SK-N-DZ (cell line): ENCODE measurements around the gene TEP1.
A peak's percentile ranks its signal among the peaks of the same experiment; 100 is the strongest.

Source experiments
- DNase-seq: peaks from one replicate; pipeline ENCODE4 v3.0.0-alpha.2; 2015; ENCODE audit warnings: low spot score

TEP1 gene

GRCh38 chr14:20434701-20435581, 21.6 kb upstream of the TEP1 start:
- DNase-seq = no peak

- DNase-seq = no peak
Observed at GRCh38 chr14:20429801-20430669, 16.7 kb upstream of the TEP1 start.

GRCh38 chr14:20428802-20429201, 15.5 kb upstream of the TEP1 start:
- DNase-seq = no peak

- no peak for DNase-seq
Observed at GRCh38 chr14:20428010-20428365, 14.7 kb upstream of the TEP1 start.

GRCh38 chr14:20427231-20428009, 14.1 kb upstream of the TEP1 start:
- DNase-seq = no peak

- DNase-seq = no peak
Observed at GRCh38 chr14:20424851-20425250, 11.6 kb upstream of the TEP1 start.

GRCh38 chr14:20422886-20423285, 9.6 kb upstream of the TEP1 start:
- no peak for DNase-seq

- DNase-seq = no peak
Observed at GRCh38 chr14:20421267-20421666, 8.0 kb upstream of the TEP1 start.

- no peak for DNase-seq
Observed at GRCh38 chr14:20419419-20419818, 6.1 kb upstream of the TEP1 start.

- DNase-seq = no peak
Observed at GRCh38 chr14:20418501-20418909, 5.2 kb upstream of the TEP1 start.

- no peak for DNase-seq
Observed at GRCh38 chr14:20417250-20418186, 4.2 kb upstream of the TEP1 start.

- DNase-seq = no peak
Observed at GRCh38 chr14:20416223-20416622, 2.9 kb upstream of the TEP1 start.

GRCh38 chr14:20415782-20416206, 2.5 kb upstream of the TEP1 start:
- peak; percentile 29 for DNase-seq

- DNase-seq = no peak
Observed at GRCh38 chr14:20413744-20414082, 412 bp upstream of the TEP1 start.

- DNase-seq = no peak
Observed at GRCh38 chr14:20412411-20412810, 890 bp downstream of the TEP1 start.

GRCh38 chr14:20409226-20409625, 4.1 kb downstream of the TEP1 start:
- no peak for DNase-seq

GRCh38 chr14:20403521-20403920, 9.8 kb downstream of the TEP1 start:
- no peak for DNase-seq

- no peak for DNase-seq
Observed at GRCh38 chr14:20400965-20401593, 12.2 kb downstream of the TEP1 start.

- no peak for DNase-seq
Observed at GRCh38 chr14:20400589-20400964, 12.7 kb downstream of the TEP1 start.

GRCh38 chr14:20397511-20397910, 15.8 kb downstream of the TEP1 start:
- no peak for DNase-seq
